Uterus (tissue), 4 donors: Measurements from ENCODE around the gene SOSTDC1. TPM values are rescaled to one million over a fixed set of nuclear protein-coding genes. Genes with fewer than 3 reads are reported as not detected.

ENCODE experiments used
- DNase-seq, 2 donors: peaks; one replicate each; pipeline ENCODE4 v3.0.0-alpha.2; 2019 to 2020
- H3K27ac ChIP-seq, 2 donors: fragments of 200-600 bp; sonication (generic); 1 replicate in 1 of 2; 2 replicates in 1 of 2; pipeline ENCODE4 v1.5.1; 2016 to 2018
- H3K27me3 ChIP-seq, 2 donors: fragments of 200-600 bp; sonication (generic); one replicate each; pipeline ENCODE4 v1.5.1; 2018 to 2019; ENCODE audit warnings: control low read depth in 1 of 2
- H3K36me3 ChIP-seq, 2 donors: fragments of 200-600 bp; sonication (generic); one replicate each; pipeline ENCODE4 v1.5.1; 2019; ENCODE audit warnings: control low read depth in 1 of 2
- H3K4me1 ChIP-seq, 2 donors: fragments of 200-600 bp; sonication (generic); one replicate each; pipeline ENCODE4 v1.5.1; 2018 to 2019; ENCODE audit warnings: control low read depth in 1 of 2
- H3K4me3 ChIP-seq, 2 donors: fragments of 200-600 bp; sonication (generic); 1 replicate in 1 of 2; 2 replicates in 1 of 2; pipeline ENCODE4 v1.5.1; 2018 to 2019; ENCODE audit warnings: mild to moderate bottlenecking in 1 of 2
- H3K9me3 ChIP-seq, 2 donors: fragments of 200-600 bp; sonication (generic); one replicate each; pipeline ENCODE4 v1.5.1; 2019; ENCODE audit warnings: control low read depth in 1 of 2
- CTCF ChIP-seq, 4 experiments: fragments of 200-600 bp in 2 of 4; fragments of 450-650 bp in 2 of 4; sonication (generic) in 2 of 4; IDR thresholded peaks; one replicate each; pipeline ENCODE4 v1.5.1; 2016 to 2019; ENCODE audit warnings: antibody characterized with exemption in 4 of 4, mild to moderate bottlenecking in 2 of 4, moderate library complexity in 1 of 4
- POLR2A ChIP-seq, 2 donors: fragments of 450-650 bp; IDR thresholded peaks; one replicate each; pipeline ENCODE4 v1.6.1; 2016; ENCODE audit warnings: antibody characterized with exemption in 2 of 2, mild to moderate bottlenecking in 1 of 2, moderate library complexity in 1 of 2
- intact Hi-C: fragments of 100-400 bp; cut with DNase I; formaldehyde crosslinking; loops from one replicate; pipeline ENCODE4 v1.15.1; 2023; ENCODE audit warnings: low total_unique reads
- total RNA-seq, 4 donors: library from RNA; depleted of rRNA in 3 of 4; stranded (reverse); fragments of >200 nt in 3 of 4; gene quantifications; one replicate each; pipeline versions ENCODE4 v1.1.0 to v1.2.4, GENCODE V29; 2014 to 2023
- donor health status: DM: yes; HTN: yes; CAD: no.

SOSTDC1 gene
- total RNA-seq, 4 donors from 2014 or later, result 14.2 TPM; not detected in 3

GRCh38 chr7:16494551-16494950 lies 29.0 kb upstream of the SOSTDC1 start:
- Histone ChIP-seq H3K27me3 (no peaks in the 10 kb centered on the region), H3K4me3 (no peak overlapping the region), H3K4me1 (no peaks in the 10 kb centered on the region), H3K27ac (no peak overlapping the region), H3K36me3 (no peaks in the 10 kb centered on the region), H3K9me3 (no peaks in the 10 kb centered on the region)
- intact Hi-C loops, result no loop called here
- no peak for DNase-seq
- TF ChIP-seq POLR2A (IDR thresholded peaks at IDR 0.05), result no peak
- no peak for TF ChIP-seq CTCF (IDR thresholded peaks at IDR 0.05)

- TF ChIP-seq CTCF (IDR thresholded peaks at IDR 0.05) (no peak), POLR2A (IDR thresholded peaks at IDR 0.05) (no peak)
- H3K4me1 ChIP-seq, result no peaks in the 10 kb centered on the region
- intact Hi-C loops, result no loop called here
- no peak for DNase-seq
- no peak overlapping the region for H3K4me3 ChIP-seq
- H3K36me3 ChIP-seq, result no peaks in the 10 kb centered on the region
- no peaks in the 10 kb centered on the region for H3K27me3 ChIP-seq
- H3K9me3 ChIP-seq, result no peaks in the 10 kb centered on the region
- H3K27ac ChIP-seq, result no peak overlapping the region
Measured at GRCh38 chr7:16493266-16493665, 27.7 kb upstream of the SOSTDC1 start.

- Histone ChIP-seq H3K27me3 (no peaks in the 10 kb centered on the region), H3K27ac (no peak overlapping the region), H3K9me3 (no peaks in the 10 kb centered on the region), H3K4me3 (no peak overlapping the region), H3K36me3 (no peaks in the 10 kb centered on the region), H3K4me1 (no peaks in the 10 kb centered on the region)
- DNase-seq, result no peak
- intact Hi-C loops, result no loop called here
- TF ChIP-seq POLR2A (IDR thresholded peaks at IDR 0.05), result no peak
Measured at GRCh38 chr7:16492513-16493062, 27.1 kb upstream of the SOSTDC1 start.

- intact Hi-C loops, result no loop called here
Measured at GRCh38 chr7:16491148-16491547, 25.6 kb upstream of the SOSTDC1 start.

GRCh38 chr7:16484453-16485158 lies 19.1 kb upstream of the SOSTDC1 start:
- DNase-seq, result no peak
- H3K36me3 ChIP-seq, result no peaks in the 10 kb centered on the region
- no peaks in the 10 kb centered on the region for H3K27me3 ChIP-seq
- intact Hi-C loops, result no loop called here
- no peaks in the 10 kb centered on the region for H3K9me3 ChIP-seq
- no peak overlapping the region for H3K4me3 ChIP-seq
- H3K27ac ChIP-seq, result no peak overlapping the region
- no peak for TF ChIP-seq CTCF (IDR thresholded peaks at IDR 0.05)
- H3K4me1 ChIP-seq, result no peaks in the 10 kb centered on the region

More at GRCh38 chr7:16491148-16491547, 25.6 kb upstream of the SOSTDC1 start:
- no peak for DNase-seq
- H3K27me3 ChIP-seq, result no peaks in the 10 kb centered on the region
- no peaks in the 10 kb centered on the region for H3K9me3 ChIP-seq
- no peaks in the 10 kb centered on the region for H3K36me3 ChIP-seq
- TF ChIP-seq POLR2A (IDR thresholded peaks at IDR 0.05) (no peak), CTCF (IDR thresholded peaks at IDR 0.05) (no peak)
- no peak overlapping the region for H3K4me3 ChIP-seq
- H3K27ac ChIP-seq, result no peak overlapping the region
- no peaks in the 10 kb centered on the region for H3K4me1 ChIP-seq
